Measurements from ENCODE around the gene HNRNPUL1. TPM values are rescaled to one million over a fixed set of nuclear protein-coding genes. Genes with fewer than 3 reads are reported as not detected.
"Not testable (repeated sequence)": the region's sequence is repeated elsewhere in the genome, so short reads cannot be mapped to it uniquely, and the experiment has no call there.

Gene HNRNPUL1
- polyA plus RNA-seq, 1 experiment = 35.4 TPM

GRCh38 chr19:41341669-41342490, 77.7 kb downstream of the HNRNPUL1 start:
- DNase-seq (ENCODE audit: low read depth) = no peak
- no peak overlapping the region for H3K4me3 ChIP-seq (ENCODE audit: low read depth, low read length)
- no peak for TF ChIP-seq CTCF (IDR thresholded peaks at IDR 0.05; ENCODE audit: insufficient read depth, low read depth, low read length)
- POLR2A ChIA-PET = no interaction called here
- H3K27me3 ChIP-seq (ENCODE audit: control insufficient read depth, insufficient read depth, low read length) = no peaks in the 10 kb centered on the region
- CTCF ChIA-PET = no interaction called here
- H3K36me3 ChIP-seq (ENCODE audit: control insufficient read depth, insufficient read depth, low read length) = peaks cover 33% of the 10 kb centered on the region

- CTCF ChIA-PET = no interaction called here
- Histone ChIP-seq H3K4me3 (ENCODE audit: low read depth, low read length) (no peak overlapping the region), H3K27me3 (ENCODE audit: control insufficient read depth, insufficient read depth, low read length) (no peaks in the 10 kb centered on the region), H3K36me3 (ENCODE audit: control insufficient read depth, insufficient read depth, low read length) (peaks cover 33% of the 10 kb centered on the region)
- no peak for DNase-seq (ENCODE audit: low read depth)
- POLR2A ChIA-PET = no interaction called here
- no peak for TF ChIP-seq CTCF (IDR thresholded peaks at IDR 0.05; ENCODE audit: insufficient read depth, low read depth, low read length)
These were observed 80.0 kb downstream of the HNRNPUL1 start for GRCh38 chr19:41344162-41344561.

- CTCF ChIA-PET = interaction anchor here (0.6 to 0.9 kb wide), 2 partner anchors 9 to 16 kb away, joined by 3 read pairs; no protein-coding TSS in a partner anchor
- H3K4me3 ChIP-seq (ENCODE audit: low read depth, low read length); DNase-seq (ENCODE audit: low read depth); H3K27me3 ChIP-seq (ENCODE audit: control insufficient read depth, insufficient read depth, low read length); POLR2A ChIA-PET: not testable (repeated sequence)
- H3K36me3 ChIP-seq (ENCODE audit: control insufficient read depth, insufficient read depth, low read length) = peaks cover 26% of the 10 kb centered on the region
These were observed 82.7 kb downstream of the HNRNPUL1 start for GRCh38 chr19:41346916-41347315.

GRCh38 chr19:41350735-41351338, 86.7 kb downstream of the HNRNPUL1 start:
- peaks cover 4% of the 10 kb centered on the region for H3K36me3 ChIP-seq (ENCODE audit: control insufficient read depth, insufficient read depth, low read length)
- no peaks in the 10 kb centered on the region for H3K27me3 ChIP-seq (ENCODE audit: control insufficient read depth, insufficient read depth, low read length)
- no peak for DNase-seq (ENCODE audit: low read depth)
- TF ChIP-seq CTCF (IDR thresholded peaks at IDR 0.05; ENCODE audit: insufficient read depth, low read depth, low read length) = no peak
- H3K4me3 ChIP-seq (ENCODE audit: low read depth, low read length) = peak overlapping the region; percentile 96
- ChIA-PET CTCF (interaction anchor here (1.3 to 6.4 kb wide), 6 partner anchors 15 to 143 kb away, joined by 4 to 69 read pairs (median 12); partner anchors contain the start of gene B3GNT8), POLR2A (interaction anchor here (0.6 kb wide), 1 partner anchor 26 kb away, joined by 4 read pairs; no protein-coding TSS in a partner anchor)

GRCh38 chr19:41351339-41352245, 87.4 kb downstream of the HNRNPUL1 start:
- ChIA-PET CTCF (interaction anchor here (0.7 to 6.4 kb wide), 14 partner anchors 12 to 147 kb away, joined by 3 to 69 read pairs (median 8); partner anchors contain the start of genes B3GNT8, B9D2 and CCDC97), POLR2A (interaction anchor here (0.6 to 0.9 kb wide), 2 partner anchors 12 to 27 kb away, joined by 4 to 8 read pairs; partner anchors contain the start of gene B9D2)
- Histone ChIP-seq H3K36me3 (ENCODE audit: control insufficient read depth, insufficient read depth, low read length) (peaks cover 2% of the 10 kb centered on the region), H3K27me3 (ENCODE audit: control insufficient read depth, insufficient read depth, low read length) (no peaks in the 10 kb centered on the region), H3K4me3 (ENCODE audit: low read depth, low read length) (peak overlapping the region; percentile 96)
- DNase-seq (ENCODE audit: low read depth) = no peak
- TF ChIP-seq CTCF (IDR thresholded peaks at IDR 0.05; ENCODE audit: insufficient read depth, low read depth, low read length) = no peak

All from BJ (cell line).